Panc1 (cell line): Measurements from ENCODE around the gene TBC1D22A.

Experiments
- TCF7L2 ChIP-seq: IDR thresholded peaks from 2 replicates; pipeline ENCODE4 v1.6.1; 2011; ENCODE audit warnings: mild to moderate bottlenecking, low read depth, low read length, inconsistent platforms
- TF ChIP-seq, protein P1 (sequence below): fragments of 450-650 bp; IDR thresholded peaks from 2 replicates; pipeline ENCODE4 v1.5.1; 2017; ENCODE audit warnings: mild to moderate bottlenecking
- TF ChIP-seq, protein P2 (sequence below), 2 experiments: IDR thresholded peaks; 2 replicates each; pipeline ENCODE4 v1.6.1; 2011 to 2012; ENCODE audit warnings: low read depth in 2 of 2, control low read depth in 1 of 2, low read length in 1 of 2, mild to moderate bottlenecking in 1 of 2, moderate library complexity in 1 of 2; ENCODE audit not compliant: insufficient read depth in 1 of 2

DNA sequence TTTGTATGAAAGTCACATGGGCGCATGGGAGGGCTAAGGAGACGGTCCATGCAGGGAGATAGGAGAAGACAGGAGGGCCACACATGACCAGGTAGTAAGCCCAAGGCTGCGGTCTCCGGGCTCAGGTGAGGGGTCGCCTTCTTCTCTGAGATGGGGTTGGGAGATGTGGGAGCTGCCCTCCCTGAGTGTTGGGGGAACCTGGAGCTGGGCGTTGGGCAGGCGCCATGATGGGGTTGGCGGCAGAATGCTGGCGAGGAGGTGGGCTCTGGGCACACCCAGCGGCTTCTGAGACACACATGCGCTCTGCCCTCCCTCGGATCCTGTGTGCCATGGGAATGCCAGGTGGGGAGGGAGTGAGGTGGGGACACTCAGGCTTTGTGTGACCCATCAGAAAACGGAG lies 254.8 kb downstream of the TBC1D22A start:
- TF ChIP-seq, protein P1, sequence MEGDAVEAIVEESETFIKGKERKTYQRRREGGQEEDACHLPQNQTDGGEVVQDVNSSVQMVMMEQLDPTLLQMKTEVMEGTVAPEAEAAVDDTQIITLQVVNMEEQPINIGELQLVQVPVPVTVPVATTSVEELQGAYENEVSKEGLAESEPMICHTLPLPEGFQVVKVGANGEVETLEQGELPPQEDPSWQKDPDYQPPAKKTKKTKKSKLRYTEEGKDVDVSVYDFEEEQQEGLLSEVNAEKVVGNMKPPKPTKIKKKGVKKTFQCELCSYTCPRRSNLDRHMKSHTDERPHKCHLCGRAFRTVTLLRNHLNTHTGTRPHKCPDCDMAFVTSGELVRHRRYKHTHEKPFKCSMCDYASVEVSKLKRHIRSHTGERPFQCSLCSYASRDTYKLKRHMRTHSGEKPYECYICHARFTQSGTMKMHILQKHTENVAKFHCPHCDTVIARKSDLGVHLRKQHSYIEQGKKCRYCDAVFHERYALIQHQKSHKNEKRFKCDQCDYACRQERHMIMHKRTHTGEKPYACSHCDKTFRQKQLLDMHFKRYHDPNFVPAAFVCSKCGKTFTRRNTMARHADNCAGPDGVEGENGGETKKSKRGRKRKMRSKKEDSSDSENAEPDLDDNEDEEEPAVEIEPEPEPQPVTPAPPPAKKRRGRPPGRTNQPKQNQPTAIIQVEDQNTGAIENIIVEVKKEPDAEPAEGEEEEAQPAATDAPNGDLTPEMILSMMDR, result no peak
- TF ChIP-seq TCF7L2, result no peak
- TF ChIP-seq, protein P2, sequence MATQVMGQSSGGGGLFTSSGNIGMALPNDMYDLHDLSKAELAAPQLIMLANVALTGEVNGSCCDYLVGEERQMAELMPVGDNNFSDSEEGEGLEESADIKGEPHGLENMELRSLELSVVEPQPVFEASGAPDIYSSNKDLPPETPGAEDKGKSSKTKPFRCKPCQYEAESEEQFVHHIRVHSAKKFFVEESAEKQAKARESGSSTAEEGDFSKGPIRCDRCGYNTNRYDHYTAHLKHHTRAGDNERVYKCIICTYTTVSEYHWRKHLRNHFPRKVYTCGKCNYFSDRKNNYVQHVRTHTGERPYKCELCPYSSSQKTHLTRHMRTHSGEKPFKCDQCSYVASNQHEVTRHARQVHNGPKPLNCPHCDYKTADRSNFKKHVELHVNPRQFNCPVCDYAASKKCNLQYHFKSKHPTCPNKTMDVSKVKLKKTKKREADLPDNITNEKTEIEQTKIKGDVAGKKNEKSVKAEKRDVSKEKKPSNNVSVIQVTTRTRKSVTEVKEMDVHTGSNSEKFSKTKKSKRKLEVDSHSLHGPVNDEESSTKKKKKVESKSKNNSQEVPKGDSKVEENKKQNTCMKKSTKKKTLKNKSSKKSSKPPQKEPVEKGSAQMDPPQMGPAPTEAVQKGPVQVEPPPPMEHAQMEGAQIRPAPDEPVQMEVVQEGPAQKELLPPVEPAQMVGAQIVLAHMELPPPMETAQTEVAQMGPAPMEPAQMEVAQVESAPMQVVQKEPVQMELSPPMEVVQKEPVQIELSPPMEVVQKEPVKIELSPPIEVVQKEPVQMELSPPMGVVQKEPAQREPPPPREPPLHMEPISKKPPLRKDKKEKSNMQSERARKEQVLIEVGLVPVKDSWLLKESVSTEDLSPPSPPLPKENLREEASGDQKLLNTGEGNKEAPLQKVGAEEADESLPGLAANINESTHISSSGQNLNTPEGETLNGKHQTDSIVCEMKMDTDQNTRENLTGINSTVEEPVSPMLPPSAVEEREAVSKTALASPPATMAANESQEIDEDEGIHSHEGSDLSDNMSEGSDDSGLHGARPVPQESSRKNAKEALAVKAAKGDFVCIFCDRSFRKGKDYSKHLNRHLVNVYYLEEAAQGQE (IDR thresholded peaks at IDR 0.05; ENCODE audit: insufficient read depth in 1 of 2, low read depth in 2 of 2, low read length in 1 of 2), result no peak
